IMR-90 (cell line): ENCODE data around the gene ZNF264.

Experiments
- CTCF ChIP-seq: conservative IDR thresholded peaks from 2 replicates; pipeline ENCODE4 v1.5.1; 2012; ENCODE audit warnings: mild to moderate bottlenecking, low read depth, low read length, improper control_type of control experiment
- FOS ChIP-seq: fragments of 150-350 bp; IDR thresholded peaks from 2 replicates; pipeline ENCODE4 v1.6.1; 2016; ENCODE audit warnings: low read depth, low read length
- POLR2A ChIP-seq: IDR thresholded peaks from 2 replicates; pipeline ENCODE4 v1.6.1; 2012; ENCODE audit warnings: mild to moderate bottlenecking, low read depth, low read length
- RFX5 ChIP-seq: IDR thresholded peaks from 2 replicates; pipeline ENCODE4 v1.8.0; 2012; ENCODE audit warnings: low read depth, mild to moderate bottlenecking, low read length, moderate library complexity

- no peak for TF ChIP-seq CTCF
- no peak for TF ChIP-seq POLR2A
- no peak for TF ChIP-seq RFX5
- TF ChIP-seq FOS, result no peak
Measured at GRCh38 chr19:57262044-57262443, 70.7 kb downstream of the ZNF264 start.
